Loucy (cell line): ENCODE data around the gene FANCF.

Experiments used
- EZH2phosphoT487 ChIP-seq: fragments of 200-600 bp; IDR thresholded peaks from 2 replicates; pipeline ENCODE4 v1.6.1; 2018; ENCODE audit warnings: antibody characterized with exemption, mild to moderate bottlenecking, moderate library complexity, borderline replicate concordance
- TF ChIP-seq, protein P1 (sequence below): fragments of 200-600 bp; sonication (generic); conservative IDR thresholded peaks from 2 replicates; pipeline ENCODE4 v1.5.1; 2014; ENCODE audit warnings: mild to moderate bottlenecking, antibody characterized with exemption, low read length

DNA sequence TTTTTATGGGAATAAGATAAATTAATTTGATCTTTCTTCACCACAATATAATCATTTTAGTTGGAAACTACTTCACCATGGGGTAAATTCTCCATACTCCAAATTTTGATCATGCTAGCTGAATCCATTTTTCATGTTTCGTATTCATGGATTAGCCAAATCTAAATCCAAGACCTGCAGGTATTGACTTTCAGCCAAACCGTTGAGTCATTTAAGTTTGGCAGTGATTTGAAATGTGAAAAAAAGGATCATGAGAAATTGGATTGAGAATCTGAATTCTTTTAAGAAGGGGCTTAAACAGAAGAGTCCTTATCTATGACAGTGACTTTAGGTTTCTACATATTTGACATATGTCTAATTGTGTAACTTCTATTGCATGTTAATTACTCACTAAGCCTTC lies 46.1 kb upstream of the FANCF start:
- TF ChIP-seq, protein P1, sequence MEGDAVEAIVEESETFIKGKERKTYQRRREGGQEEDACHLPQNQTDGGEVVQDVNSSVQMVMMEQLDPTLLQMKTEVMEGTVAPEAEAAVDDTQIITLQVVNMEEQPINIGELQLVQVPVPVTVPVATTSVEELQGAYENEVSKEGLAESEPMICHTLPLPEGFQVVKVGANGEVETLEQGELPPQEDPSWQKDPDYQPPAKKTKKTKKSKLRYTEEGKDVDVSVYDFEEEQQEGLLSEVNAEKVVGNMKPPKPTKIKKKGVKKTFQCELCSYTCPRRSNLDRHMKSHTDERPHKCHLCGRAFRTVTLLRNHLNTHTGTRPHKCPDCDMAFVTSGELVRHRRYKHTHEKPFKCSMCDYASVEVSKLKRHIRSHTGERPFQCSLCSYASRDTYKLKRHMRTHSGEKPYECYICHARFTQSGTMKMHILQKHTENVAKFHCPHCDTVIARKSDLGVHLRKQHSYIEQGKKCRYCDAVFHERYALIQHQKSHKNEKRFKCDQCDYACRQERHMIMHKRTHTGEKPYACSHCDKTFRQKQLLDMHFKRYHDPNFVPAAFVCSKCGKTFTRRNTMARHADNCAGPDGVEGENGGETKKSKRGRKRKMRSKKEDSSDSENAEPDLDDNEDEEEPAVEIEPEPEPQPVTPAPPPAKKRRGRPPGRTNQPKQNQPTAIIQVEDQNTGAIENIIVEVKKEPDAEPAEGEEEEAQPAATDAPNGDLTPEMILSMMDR: no peak
- TF ChIP-seq EZH2phosphoT487: no peak
